CD8-positive, alpha-beta memory T cell (primary cell): ENCODE data around the gene DCAF8. TPM values are rescaled to one million over a fixed set of nuclear protein-coding genes. Genes with fewer than 3 reads are reported as not detected.
A peak's percentile ranks its signal among the peaks of the same experiment; 100 is the strongest.

Experiments used
- CTCF ChIA-PET: fragments of 350-600 bp; sonication (Branson Sonifier 250); formaldehyde crosslinking; loops from one replicate; lab custom pipeline; 2021; ENCODE audit warnings: antibody characterized with exemption; lab: Charles Lee
- POLR2A ChIA-PET: fragments of 350-600 bp; sonication (Branson Sonifier 250); formaldehyde crosslinking; loops from one replicate; lab custom pipeline; 2021; ENCODE audit warnings: antibody characterized with exemption; lab: Charles Lee
- DNase-seq, 5 donors: peaks; one replicate each; pipeline versions ENCODE4 v3.0.0 to v3.0.0-alpha.2; 2020 to 2022; ENCODE audit warnings: mixed read lengths in 1 of 5
- H3K27ac ChIP-seq: one replicate; pipeline ENCODE4 v1.7.0; 2013; ENCODE audit warnings: low read depth, mild to moderate bottlenecking, low read length, moderate library complexity
- H3K27me3 ChIP-seq: 2 replicates; pipeline ENCODE4 v1.7.0; 2013; ENCODE audit warnings: low read length, mild to moderate bottlenecking; ENCODE audit not compliant: insufficient read depth, poor library complexity, severe bottlenecking
- H3K36me3 ChIP-seq: 2 replicates; pipeline ENCODE4 v1.7.0; 2013; ENCODE audit warnings: mild to moderate bottlenecking, low read length, moderate library complexity; ENCODE audit not compliant: insufficient read depth
- H3K4me1 ChIP-seq: 2 replicates; pipeline ENCODE4 v1.7.0; 2013; ENCODE audit warnings: mild to moderate bottlenecking, low read length, moderate library complexity; ENCODE audit not compliant: insufficient read depth
- H3K4me3 ChIP-seq: 2 replicates; pipeline ENCODE4 v1.7.0; 2013; ENCODE audit warnings: mild to moderate bottlenecking, low read length
- H3K9me3 ChIP-seq: 2 replicates; pipeline ENCODE4 v1.7.0; 2013; ENCODE audit warnings: mild to moderate bottlenecking, low read length
- H3K27ac Mint-ChIP-seq, 8 donors: one replicate each; pipeline ENCODE4 v1.8.0; 2020 to 2021; ENCODE audit warnings: mixed read lengths in 8 of 8, mild to moderate bottlenecking in 6 of 8, inconsistent platforms in 3 of 8, moderate library complexity in 3 of 8
- H3K27me3 Mint-ChIP-seq, 2 donors: one replicate each; pipeline ENCODE4 v1.8.0; 2020 to 2021; ENCODE audit warnings: mixed read lengths in 2 of 2, mild to moderate bottlenecking in 1 of 2, moderate library complexity in 1 of 2
- H3K36me3 Mint-ChIP-seq, 3 donors: one replicate each; pipeline ENCODE4 v1.8.0; 2020 to 2021; ENCODE audit warnings: mixed read lengths in 3 of 3, inconsistent platforms in 1 of 3, mild to moderate bottlenecking in 1 of 3
- H3K4me1 Mint-ChIP-seq, 3 donors: one replicate each; pipeline ENCODE4 v1.8.0; 2020 to 2021; ENCODE audit warnings: mixed read lengths in 3 of 3, inconsistent platforms in 1 of 3, mild to moderate bottlenecking in 1 of 3
- H3K4me3 Mint-ChIP-seq, 7 donors: one replicate each; pipeline ENCODE4 v1.8.0; 2020 to 2021; ENCODE audit warnings: mixed read lengths in 7 of 7, mild to moderate bottlenecking in 6 of 7, moderate library complexity in 4 of 7, inconsistent platforms in 2 of 7
- H3K9me3 Mint-ChIP-seq, 5 donors: one replicate each; pipeline ENCODE4 v1.8.0; 2020 to 2022; ENCODE audit warnings: mixed read lengths in 5 of 5, mild to moderate bottlenecking in 3 of 5, moderate library complexity in 2 of 5, inconsistent platforms in 1 of 5
- polyA plus RNA-seq: library from polyadenylated mRNA; unstranded; fragments of 300-500 nt; fragmentation: Illumina TruSeq; gene quantifications from one replicate; pipeline ENCODE4 v1.2.3, GENCODE V29; 2021
- total RNA-seq, 2 experiments: library from RNA; stranded (reverse); gene quantifications; one replicate each; pipeline ENCODE4 v1.2.3, GENCODE V29; 2021

The DCAF8 gene
- total and polyA plus RNA-seq, 3 experiments from 2014 or later: 54.2 to 97.0 (median 95.6) TPM

- H3K27ac ChIP-seq: no peak overlapping the region
- no peaks in the 10 kb centered on the region for H3K27me3 ChIP-seq
- peaks cover 78% of the 10 kb centered on the region for H3K36me3 ChIP-seq
- peak overlapping the region in 1 of 8 donors; percentile 57 for H3K27ac Mint-ChIP-seq
- no peaks in the 10 kb centered on the region for H3K9me3 Mint-ChIP-seq
- no peak for DNase-seq
- no peaks in the 10 kb centered on the region for H3K4me1 Mint-ChIP-seq
- no peaks in the 10 kb centered on the region for H3K4me1 ChIP-seq
- POLR2A ChIA-PET: no interaction called here
- no peak overlapping the region for H3K4me3 ChIP-seq
- H3K36me3 Mint-ChIP-seq: peaks cover 4 to 29% (median 16%) of the 10 kb centered on the region in 3 donors
- CTCF ChIA-PET: interaction anchor here (0.7 kb wide), 1 partner anchor 67 kb away, joined by 3 read pairs; no protein-coding TSS in a partner anchor
- no peaks in the 10 kb centered on the region for H3K27me3 Mint-ChIP-seq
- H3K4me3 Mint-ChIP-seq: no peak overlapping the region
- no peaks in the 10 kb centered on the region for H3K9me3 ChIP-seq
Observed at GRCh38 chr1:160224606-160225005, 37.7 kb downstream of the DCAF8 start.

- H3K36me3 Mint-ChIP-seq: peaks cover 0 to 25% (median 4%) of the 10 kb centered on the region in 3 donors
- no peaks in the 10 kb centered on the region for H3K4me1 ChIP-seq
- no peaks in the 10 kb centered on the region for H3K9me3 Mint-ChIP-seq
- H3K27ac Mint-ChIP-seq: peak overlapping the region in 5 of 8 donors; percentile 5 to 44 (median 10)
- no peaks in the 10 kb centered on the region for H3K9me3 ChIP-seq
- no peak overlapping the region for H3K4me3 ChIP-seq
- peaks cover 81% of the 10 kb centered on the region for H3K36me3 ChIP-seq
- H3K27me3 ChIP-seq: no peaks in the 10 kb centered on the region
- DNase-seq: no peak
- ChIA-PET POLR2A (no interaction called here), CTCF (no interaction called here)
- H3K4me3 Mint-ChIP-seq: no peak overlapping the region
- H3K27me3 Mint-ChIP-seq: no peaks in the 10 kb centered on the region
- no peak overlapping the region for H3K27ac ChIP-seq
- no peaks in the 10 kb centered on the region for H3K4me1 Mint-ChIP-seq
Observed at GRCh38 chr1:160222546-160222945, 39.8 kb downstream of the DCAF8 start.

GRCh38 chr1:160221089-160221488, 41.3 kb downstream of the DCAF8 start:
- Histone ChIP-seq H3K36me3 (peaks cover 76% of the 10 kb centered on the region), H3K4me1 (no peaks in the 10 kb centered on the region), H3K4me3 (no peak overlapping the region), H3K27me3 (no peaks in the 10 kb centered on the region), H3K27ac (no peak overlapping the region), H3K9me3 (no peaks in the 10 kb centered on the region)
- Mint-ChIP-seq H3K4me3 (no peak overlapping the region), H3K4me1 (no peaks in the 10 kb centered on the region), H3K9me3 (no peaks in the 10 kb centered on the region), H3K36me3 (peaks cover 4 to 27% (median 5%) of the 10 kb centered on the region in 3 donors), H3K27me3 (no peaks in the 10 kb centered on the region), H3K27ac (peak overlapping the region in 6 of 8 donors; percentile 2 to 66 (median 36))
- POLR2A ChIA-PET: no interaction called here
- DNase-seq: no peak
- CTCF ChIA-PET: interaction anchor here (1.5 to 1.8 kb wide), 2 partner anchors 28 to 70 kb away, joined by 4 to 7 read pairs; no protein-coding TSS in a partner anchor

- Mint-ChIP-seq H3K27me3 (no peaks in the 10 kb centered on the region), H3K27ac (peak overlapping the region in 6 of 8 donors; percentile 39 to 81 (median 62)), H3K9me3 (no peaks in the 10 kb centered on the region), H3K4me3 (no peak overlapping the region), H3K4me1 (no peaks in the 10 kb centered on the region), H3K36me3 (peaks cover 4 to 29% (median 13%) of the 10 kb centered on the region in 3 donors)
- POLR2A ChIA-PET: no interaction called here
- no peaks in the 10 kb centered on the region for H3K4me1 ChIP-seq
- H3K27ac ChIP-seq: no peak overlapping the region
- CTCF ChIA-PET: interaction anchor here (1.1 to 1.8 kb wide), 6 partner anchors 15 to 71 kb away, joined by 4 to 7 read pairs (median 4); no protein-coding TSS in a partner anchor
- no peak for DNase-seq
- no peaks in the 10 kb centered on the region for H3K27me3 ChIP-seq
- H3K36me3 ChIP-seq: peaks cover 76% of the 10 kb centered on the region
- no peaks in the 10 kb centered on the region for H3K9me3 ChIP-seq
- no peak overlapping the region for H3K4me3 ChIP-seq
Observed at GRCh38 chr1:160220301-160220700, 42.0 kb downstream of the DCAF8 start.

- peaks cover 72% of the 10 kb centered on the region for H3K36me3 ChIP-seq
- DNase-seq: no peak
- Mint-ChIP-seq H3K4me3 (no peak overlapping the region), H3K9me3 (no peaks in the 10 kb centered on the region), H3K4me1 (no peaks in the 10 kb centered on the region), H3K27me3 (no peaks in the 10 kb centered on the region), H3K27ac (peak overlapping the region in 4 of 8 donors; percentile 23 to 81 (median 56)), H3K36me3 (peaks cover 4 to 29% (median 23%) of the 10 kb centered on the region in 3 donors)
- H3K9me3 ChIP-seq: no peaks in the 10 kb centered on the region
- no peak overlapping the region for H3K27ac ChIP-seq
- H3K4me3 ChIP-seq: no peak overlapping the region
- POLR2A ChIA-PET: no interaction called here
- CTCF ChIA-PET: interaction anchor here (1.1 to 1.6 kb wide), 4 partner anchors 16 to 33 kb away, joined by 4 to 5 read pairs (median 4); no protein-coding TSS in a partner anchor
- no peaks in the 10 kb centered on the region for H3K27me3 ChIP-seq
- no peaks in the 10 kb centered on the region for H3K4me1 ChIP-seq
Observed at GRCh38 chr1:160219062-160219929, 43.1 kb downstream of the DCAF8 start.

GRCh38 chr1:160217481-160218051, 44.8 kb downstream of the DCAF8 start:
- Mint-ChIP-seq H3K27me3 (no peaks in the 10 kb centered on the region), H3K4me3 (no peak overlapping the region), H3K27ac (peak overlapping the region in 4 of 8 donors; percentile 12 to 79 (median 52)), H3K4me1 (no peaks in the 10 kb centered on the region), H3K36me3 (peaks cover 4 to 41% (median 28%) of the 10 kb centered on the region in 3 donors), H3K9me3 (no peaks in the 10 kb centered on the region)
- Histone ChIP-seq H3K27me3 (no peaks in the 10 kb centered on the region), H3K36me3 (peaks cover 64% of the 10 kb centered on the region), H3K4me1 (no peaks in the 10 kb centered on the region), H3K27ac (no peak overlapping the region), H3K9me3 (no peaks in the 10 kb centered on the region), H3K4me3 (no peak overlapping the region)
- ChIA-PET POLR2A (no interaction called here), CTCF (interaction anchor here (1.3 kb wide), 1 partner anchor 74 kb away, joined by 3 read pairs; no protein-coding TSS in a partner anchor)
- no peak for DNase-seq

- ChIA-PET POLR2A (no interaction called here), CTCF (no interaction called here)
- no peaks in the 10 kb centered on the region for H3K9me3 ChIP-seq
- no peaks in the 10 kb centered on the region for H3K27me3 ChIP-seq
- H3K36me3 ChIP-seq: peaks cover 62% of the 10 kb centered on the region
- H3K4me1 Mint-ChIP-seq: no peaks in the 10 kb centered on the region
- H3K36me3 Mint-ChIP-seq: peaks cover 0 to 53% (median 21%) of the 10 kb centered on the region in 3 donors
- H3K27me3 Mint-ChIP-seq: no peaks in the 10 kb centered on the region
- no peak overlapping the region for H3K27ac ChIP-seq
- peak overlapping the region in 4 of 8 donors; percentile 4 to 83 (median 79) for H3K27ac Mint-ChIP-seq
- DNase-seq: no peak
- no peaks in the 10 kb centered on the region for H3K4me1 ChIP-seq
- H3K4me3 ChIP-seq: no peak overlapping the region
- no peak overlapping the region for H3K4me3 Mint-ChIP-seq
- H3K9me3 Mint-ChIP-seq: no peaks in the 10 kb centered on the region
Observed at GRCh38 chr1:160216301-160216700, 46.0 kb downstream of the DCAF8 start.
